Choroid plexus epithelial cell (primary cell): ENCODE measurements around the gene TRAP1.

Experiments
- DNase-seq: peaks from one replicate; pipeline ENCODE4 v3.0.0-alpha.2; 2010; ENCODE audit warnings: low read depth
- H3K4me3 ChIP-seq: 2 replicates; pipeline ENCODE4 v1.5.1; 2011; ENCODE audit warnings: low read depth, mild to moderate bottlenecking, control low read depth, low read length, moderate library complexity
- CTCF ChIP-seq: conservative IDR thresholded peaks from 2 replicates; pipeline ENCODE4 v1.5.1; 2011; ENCODE audit warnings: low read depth, mild to moderate bottlenecking, control low read depth, inconsistent platforms, low read length, moderate library complexity

Gene TRAP1

GRCh38 chr16:3759736-3760135 lies 42.4 kb upstream of the TRAP1 start:
- no peak overlapping the region for H3K4me3 ChIP-seq
- no peak for DNase-seq
- TF ChIP-seq CTCF = no peak

- no peak for DNase-seq
- no peak for TF ChIP-seq CTCF
- no peak overlapping the region for H3K4me3 ChIP-seq
These were observed 38.8 kb upstream of the TRAP1 start for GRCh38 chr16:3756113-3756512.

DNA sequence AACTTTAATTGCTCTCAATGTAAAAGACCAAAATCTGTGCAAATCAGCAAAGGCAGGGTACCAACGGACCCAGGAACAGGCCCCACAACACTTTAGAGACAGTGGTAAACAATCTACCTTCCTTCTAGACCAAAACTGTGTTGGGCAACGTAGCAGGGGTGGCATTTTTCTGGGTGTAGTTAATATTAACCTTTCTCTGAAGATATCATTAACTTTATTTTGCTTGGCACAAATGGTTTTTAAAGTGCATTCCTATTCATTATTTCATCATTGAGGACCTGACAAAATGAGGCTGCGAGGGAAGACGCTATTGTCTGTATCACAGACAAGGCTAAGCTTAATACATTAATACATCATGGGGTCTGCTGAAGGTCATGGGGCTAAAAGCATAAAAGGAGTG lies 37.9 kb upstream of the TRAP1 start:
- peak; percentile 6 for DNase-seq

DNA sequence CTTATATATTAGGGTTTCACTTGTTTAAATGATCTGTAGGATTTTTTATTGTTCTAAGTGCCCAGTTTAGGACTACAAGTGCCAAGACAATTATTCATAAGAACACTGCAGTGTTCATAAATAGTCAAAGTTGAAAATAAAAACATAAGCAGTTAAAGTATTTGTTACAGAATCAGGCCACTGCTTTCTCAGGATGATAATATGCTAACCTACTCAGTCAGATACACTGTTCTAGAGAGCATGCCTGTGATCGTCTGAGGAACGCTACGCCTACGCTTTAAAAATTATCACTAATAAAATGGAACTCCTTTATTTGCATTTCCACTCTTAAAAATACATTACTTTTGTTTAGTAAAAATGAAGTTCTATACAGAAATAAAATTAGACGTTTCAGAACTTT lies 37.4 kb upstream of the TRAP1 start:
- no peak for TF ChIP-seq CTCF
- no peak for DNase-seq
- no peak overlapping the region for H3K4me3 ChIP-seq

More for the DNA sequence above, 37.9 kb upstream of the TRAP1 start:
- no peak for TF ChIP-seq CTCF
- H3K4me3 ChIP-seq = no peak overlapping the region

GRCh38 chr16:3754081-3754703 lies 36.9 kb upstream of the TRAP1 start:
- no peak overlapping the region for H3K4me3 ChIP-seq
- peak; percentile 69 for DNase-seq
- TF ChIP-seq CTCF = no peak

DNA sequence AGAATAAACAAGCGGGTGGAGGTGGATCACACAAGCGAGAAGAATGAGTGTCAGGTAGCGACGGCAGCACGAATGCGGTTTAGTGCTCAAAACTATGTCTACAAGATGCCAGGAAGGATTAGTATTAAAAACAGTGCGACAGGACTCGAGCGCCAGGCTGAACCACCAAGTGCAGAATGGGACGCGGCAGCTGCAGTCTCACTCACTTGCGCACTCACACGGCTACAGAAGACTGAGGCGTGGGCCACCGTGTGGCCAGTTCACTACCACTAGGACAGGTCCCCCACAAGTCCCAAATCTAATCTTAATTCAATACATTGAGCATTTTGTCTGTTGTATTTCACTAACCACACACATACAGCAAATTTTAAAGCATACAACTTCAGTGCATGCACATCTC lies 35.7 kb upstream of the TRAP1 start:
- TF ChIP-seq CTCF = no peak
- DNase-seq = no peak
- no peak overlapping the region for H3K4me3 ChIP-seq

GRCh38 chr16:3751878-3752277 lies 34.6 kb upstream of the TRAP1 start:
- TF ChIP-seq CTCF = no peak
- DNase-seq = no peak
- H3K4me3 ChIP-seq = no peak overlapping the region
